Measurements from ENCODE around the gene FNTB. TPM values are rescaled to one million over a fixed set of nuclear protein-coding genes. Genes with fewer than 3 reads are reported as not detected.

Gene FNTB
- total and polyA plus RNA-seq, 2 donors (not counting 1 experiment from before 2014, with no cell fraction given), result 6.6 to 10.2 TPM

DNA sequence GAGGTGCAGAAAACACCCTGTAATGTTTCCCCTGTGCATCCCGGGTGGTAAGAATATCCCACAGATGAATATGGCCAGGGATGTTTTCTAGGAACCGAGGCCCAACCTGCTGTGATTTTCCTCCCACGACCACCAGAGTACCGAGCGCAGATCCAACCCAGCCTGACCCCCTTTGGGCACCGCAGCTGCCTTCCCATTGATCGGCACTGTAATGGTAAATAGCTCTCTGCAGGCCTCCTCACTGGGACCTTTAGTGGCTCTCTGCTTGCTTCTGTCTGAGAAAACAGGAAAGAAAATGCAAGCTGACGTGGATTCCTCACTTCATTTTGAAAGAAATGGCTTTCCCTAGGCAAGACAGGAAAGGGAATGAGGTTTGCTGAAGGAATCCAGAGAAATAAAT lies 12.1 kb upstream of the FNTB start:
- Mint-ChIP-seq H3K4me3 (no peak overlapping the region), H3K27ac (no peak overlapping the region), H3K27me3 (peaks cover 19% of the 10 kb centered on the region), H3K9me3 (ENCODE audit: insufficient read depth) (no peaks in the 10 kb centered on the region), H3K4me1 (peaks cover 6% of the 10 kb centered on the region)
- intact Hi-C loops (cut with micrococcal nuclease), result loop anchor here (5.0 kb wide), 1 partner anchor 62 kb away; the partner anchor contains the start of gene CHURC1
- no peaks in the 10 kb centered on the region for H3K79me2 ChIP-seq (ENCODE audit: control insufficient read depth, insufficient read depth, low read length)
- peaks cover 0 to 27% (median 9%) of the 10 kb centered on the region in 4 experiments for H3K27me3 ChIP-seq (replicated peaks in 1 of 4; ENCODE audit: control extremely low read depth in 1 of 4, control insufficient read depth in 3 of 4, insufficient read depth in 4 of 4, low read length in 3 of 4)
- DNase-seq, result no peak
- no peak overlapping the region for H3K4me2 ChIP-seq (replicated peaks; ENCODE audit: low read depth, low read length, poor library complexity, severe bottlenecking)
- peaks cover 11% of the 10 kb centered on the region in 2 donors for H3K4me1 ChIP-seq (ENCODE audit: control insufficient read depth in 2 of 2, insufficient read depth in 2 of 2, low read length in 2 of 2)
- POLR2A ChIA-PET, result interaction anchor here (1.1 kb wide), 1 partner anchor 12 kb away, joined by 4 read pairs; the partner anchor contains the start of gene FNTB
- H3K36me3 ChIP-seq (replicated peaks in 1 of 2; ENCODE audit: control extremely low read depth in 1 of 2, control insufficient read depth in 1 of 2, extremely low read depth in 1 of 2, insufficient read depth in 2 of 2, low read length in 1 of 2), result no peaks in the 10 kb centered on the region
- no peak for ATAC-seq (ENCODE audit: low read depth)
- no peak overlapping the region for H2AFZ ChIP-seq (ENCODE audit: insufficient read depth, low read depth, low read length, poor library complexity, severe bottlenecking)
- WGBS (ENCODE audit: insufficient coverage), result 93% methylated on average over 8 of the region's 8 CpGs
- no peaks in the 10 kb centered on the region for H4K20me1 ChIP-seq (ENCODE audit: control insufficient read depth, insufficient read depth, low read length, poor library complexity, severe bottlenecking)
- no peak overlapping the region for H3K4me3 ChIP-seq (ENCODE audit: control extremely low read depth in 1 of 5, extremely low read depth in 1 of 5, insufficient read depth in 1 of 5, low read depth in 2 of 5, low read length in 4 of 5)
- H3K27ac ChIP-seq (ENCODE audit: low read length in 2 of 2), result no peak overlapping the region
- CTCF ChIA-PET, result no interaction called here
- TF ChIP-seq, protein P1, sequence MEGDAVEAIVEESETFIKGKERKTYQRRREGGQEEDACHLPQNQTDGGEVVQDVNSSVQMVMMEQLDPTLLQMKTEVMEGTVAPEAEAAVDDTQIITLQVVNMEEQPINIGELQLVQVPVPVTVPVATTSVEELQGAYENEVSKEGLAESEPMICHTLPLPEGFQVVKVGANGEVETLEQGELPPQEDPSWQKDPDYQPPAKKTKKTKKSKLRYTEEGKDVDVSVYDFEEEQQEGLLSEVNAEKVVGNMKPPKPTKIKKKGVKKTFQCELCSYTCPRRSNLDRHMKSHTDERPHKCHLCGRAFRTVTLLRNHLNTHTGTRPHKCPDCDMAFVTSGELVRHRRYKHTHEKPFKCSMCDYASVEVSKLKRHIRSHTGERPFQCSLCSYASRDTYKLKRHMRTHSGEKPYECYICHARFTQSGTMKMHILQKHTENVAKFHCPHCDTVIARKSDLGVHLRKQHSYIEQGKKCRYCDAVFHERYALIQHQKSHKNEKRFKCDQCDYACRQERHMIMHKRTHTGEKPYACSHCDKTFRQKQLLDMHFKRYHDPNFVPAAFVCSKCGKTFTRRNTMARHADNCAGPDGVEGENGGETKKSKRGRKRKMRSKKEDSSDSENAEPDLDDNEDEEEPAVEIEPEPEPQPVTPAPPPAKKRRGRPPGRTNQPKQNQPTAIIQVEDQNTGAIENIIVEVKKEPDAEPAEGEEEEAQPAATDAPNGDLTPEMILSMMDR (IDR thresholded peaks at IDR 0.05), result no peak
- TF ChIP-seq EZH2 (IDR thresholded peaks at IDR 0.05; ENCODE audit: borderline replicate concordance, insufficient read depth, low read depth, low read length, poor library complexity, severe bottlenecking), result no peak
- H3K9ac ChIP-seq (ENCODE audit: low read length), result no peak overlapping the region
- H3K9me3 ChIP-seq (ENCODE audit: control extremely low read depth in 1 of 3, control insufficient read depth in 2 of 3, insufficient read depth in 1 of 3, low read length in 2 of 3), result no peaks in the 10 kb centered on the region

- Histone ChIP-seq H3K27ac (ENCODE audit: low read length in 2 of 2) (no peak overlapping the region), H3K4me1 (ENCODE audit: control insufficient read depth in 2 of 2, insufficient read depth in 2 of 2, low read length in 2 of 2) (peaks cover 4% of the 10 kb centered on the region in 2 donors), H3K9ac (ENCODE audit: low read length) (no peak overlapping the region), H4K20me1 (ENCODE audit: control insufficient read depth, insufficient read depth, low read length, poor library complexity, severe bottlenecking) (no peaks in the 10 kb centered on the region), H3K36me3 (replicated peaks in 1 of 2; ENCODE audit: control extremely low read depth in 1 of 2, control insufficient read depth in 1 of 2, extremely low read depth in 1 of 2, insufficient read depth in 2 of 2, low read length in 1 of 2) (no peaks in the 10 kb centered on the region), H3K79me2 (ENCODE audit: control insufficient read depth, insufficient read depth, low read length) (no peaks in the 10 kb centered on the region), H2AFZ (ENCODE audit: insufficient read depth, low read depth, low read length, poor library complexity, severe bottlenecking) (no peak overlapping the region), H3K4me2 (replicated peaks; ENCODE audit: low read depth, low read length, poor library complexity, severe bottlenecking) (no peak overlapping the region), H3K27me3 (replicated peaks in 1 of 4; ENCODE audit: control extremely low read depth in 1 of 4, control insufficient read depth in 3 of 4, insufficient read depth in 4 of 4, low read length in 3 of 4) (peaks cover 0 to 6% (median 2%) of the 10 kb centered on the region in 4 experiments), H3K9me3 (ENCODE audit: control extremely low read depth in 1 of 3, control insufficient read depth in 2 of 3, insufficient read depth in 1 of 3, low read length in 2 of 3) (no peaks in the 10 kb centered on the region), H3K4me3 (ENCODE audit: control extremely low read depth in 1 of 5, extremely low read depth in 1 of 5, insufficient read depth in 1 of 5, low read depth in 2 of 5, low read length in 4 of 5) (no peak overlapping the region)
- DNase-seq, result no peak
- 100% methylated on average over 1 of the region's 5 CpGs for WGBS (ENCODE audit: insufficient coverage)
- H3K27me3 Mint-ChIP-seq, result peaks cover 21% of the 10 kb centered on the region
- H3K4me3 Mint-ChIP-seq, result no peak overlapping the region
- H3K9me3 Mint-ChIP-seq (ENCODE audit: insufficient read depth), result no peaks in the 10 kb centered on the region
- ChIA-PET CTCF (no interaction called here), POLR2A (no interaction called here)
- H3K4me1 Mint-ChIP-seq, result peaks cover 5% of the 10 kb centered on the region
- no peak overlapping the region for H3K27ac Mint-ChIP-seq
- ATAC-seq (ENCODE audit: low read depth), result no peak
- TF ChIP-seq, protein P1 (IDR thresholded peaks at IDR 0.05), result no peak
- TF ChIP-seq EZH2 (IDR thresholded peaks at IDR 0.05; ENCODE audit: borderline replicate concordance, insufficient read depth, low read depth, low read length, poor library complexity, severe bottlenecking), result no peak
- intact Hi-C loops (cut with micrococcal nuclease), result loop anchor here (5.0 to 10.0 kb wide), 2 partner anchors 177 to 625 kb away; no protein-coding TSS in a partner anchor
Observed at GRCh38 chr14:64979336-64980074, 7.2 kb upstream of the FNTB start.
